Activated CD4-positive, alpha-beta memory T cell treated with anti-CD3 and anti-CD28 coated beads for 36 hours (primary cell): Measurements from ENCODE around the gene BHLHA15. TPM values are rescaled to one million over a fixed set of nuclear protein-coding genes. Genes with fewer than 3 reads are reported as not detected.

ENCODE experiments used
- CTCF ChIA-PET: fragments of 350-600 bp; sonication (Branson Sonifier 250); formaldehyde crosslinking; loops from one replicate; lab custom pipeline; 2021; ENCODE audit warnings: antibody characterized with exemption, inconsistent platforms; lab: Charles Lee
- POLR2A ChIA-PET: fragments of 350-600 bp; sonication (Branson Sonifier 250); formaldehyde crosslinking; loops from one replicate; lab custom pipeline; 2021; ENCODE audit warnings: antibody characterized with exemption; lab: Charles Lee
- DNase-seq: peaks from one replicate; pipeline ENCODE4 v3.0.0-alpha.2; 2020
- H3K27ac Mint-ChIP-seq: one replicate; pipeline ENCODE4 v1.8.0; 2021; ENCODE audit warnings: mixed read lengths
- H3K27me3 Mint-ChIP-seq: one replicate; pipeline ENCODE4 v1.8.0; 2021; ENCODE audit warnings: mixed read lengths
- H3K36me3 Mint-ChIP-seq: one replicate; pipeline ENCODE4 v1.8.0; 2021; ENCODE audit warnings: mixed read lengths
- H3K4me1 Mint-ChIP-seq: one replicate; pipeline ENCODE4 v1.8.0; 2021; ENCODE audit warnings: low read depth, mixed read lengths
- H3K4me3 Mint-ChIP-seq: one replicate; pipeline ENCODE4 v1.8.0; 2021; ENCODE audit warnings: mild to moderate bottlenecking, mixed read lengths
- H3K9me3 Mint-ChIP-seq: one replicate; pipeline ENCODE4 v1.8.0; 2021; ENCODE audit warnings: mixed read lengths
- intact Hi-C: fragments of 100-400 bp; cut with micrococcal nuclease; formaldehyde crosslinking; loops from one replicate; pipeline ENCODE4 v1.15.1; 2023
- total RNA-seq, 2 experiments: library from RNA; stranded (reverse); gene quantifications; one replicate each; pipeline ENCODE4 v1.2.3, GENCODE V29; 2021

The BHLHA15 gene
- total RNA-seq, 2 experiments from 2014 or later: 0.67 TPM; not detected in 1

GRCh38 chr7:98203964-98204605 is 7.2 kb upstream of the BHLHA15 start:
- Mint-ChIP-seq H3K27me3 (no peaks in the 10 kb centered on the region), H3K27ac (peak overlapping the region; percentile 8), H3K4me3 (no peak overlapping the region), H3K36me3 (peaks cover 33% of the 10 kb centered on the region), H3K4me1 (peaks cover 46% of the 10 kb centered on the region), H3K9me3 (peaks cover 3% of the 10 kb centered on the region)
- ChIA-PET POLR2A (no interaction called here), CTCF (interaction anchor here (1.3 kb wide), 1 partner anchor 35 kb away, joined by 3 read pairs; no protein-coding TSS in a partner anchor)
- intact Hi-C loops: loop anchor here (2.0 to 5.0 kb wide), 2 partner anchors 47 to 72 kb away; no protein-coding TSS in a partner anchor
- no peak for DNase-seq

GRCh38 chr7:98204670-98205069 is 6.6 kb upstream of the BHLHA15 start:
- H3K36me3 Mint-ChIP-seq: peaks cover 29% of the 10 kb centered on the region
- no peak overlapping the region for H3K27ac Mint-ChIP-seq
- H3K4me3 Mint-ChIP-seq: no peak overlapping the region
- intact Hi-C loops: loop anchor here (5.0 kb wide), 1 partner anchor 72 kb away; no protein-coding TSS in a partner anchor
- ChIA-PET POLR2A (no interaction called here), CTCF (interaction anchor here (1.3 kb wide), 1 partner anchor 36 kb away, joined by 3 read pairs; no protein-coding TSS in a partner anchor)
- peaks cover 45% of the 10 kb centered on the region for H3K4me1 Mint-ChIP-seq
- no peaks in the 10 kb centered on the region for H3K9me3 Mint-ChIP-seq
- no peaks in the 10 kb centered on the region for H3K27me3 Mint-ChIP-seq
- no peak for DNase-seq

GRCh38 chr7:98205162-98205845 is 5.9 kb upstream of the BHLHA15 start:
- Mint-ChIP-seq H3K27me3 (no peaks in the 10 kb centered on the region), H3K4me1 (peaks cover 41% of the 10 kb centered on the region), H3K27ac (no peak overlapping the region), H3K9me3 (no peaks in the 10 kb centered on the region), H3K4me3 (no peak overlapping the region), H3K36me3 (peaks cover 29% of the 10 kb centered on the region)
- POLR2A ChIA-PET: no interaction called here
- DNase-seq: peak; percentile 7
- intact Hi-C loops: no loop called here
- CTCF ChIA-PET: no interaction called here

GRCh38 chr7:98206451-98207330 is 4.5 kb upstream of the BHLHA15 start:
- POLR2A ChIA-PET: no interaction called here
- H3K27me3 Mint-ChIP-seq: no peaks in the 10 kb centered on the region
- H3K27ac Mint-ChIP-seq: no peak overlapping the region
- no peaks in the 10 kb centered on the region for H3K9me3 Mint-ChIP-seq
- peak; percentile 7 for DNase-seq
- H3K36me3 Mint-ChIP-seq: peaks cover 29% of the 10 kb centered on the region
- H3K4me3 Mint-ChIP-seq: no peak overlapping the region
- peaks cover 28% of the 10 kb centered on the region for H3K4me1 Mint-ChIP-seq
- CTCF ChIA-PET: no interaction called here
- intact Hi-C loops: no loop called here

GRCh38 chr7:98209166-98209920 is 1.9 kb upstream of the BHLHA15 start:
- Mint-ChIP-seq H3K36me3 (peaks cover 24% of the 10 kb centered on the region), H3K4me3 (no peak overlapping the region), H3K9me3 (no peaks in the 10 kb centered on the region), H3K27me3 (no peaks in the 10 kb centered on the region), H3K27ac (no peak overlapping the region), H3K4me1 (peaks cover 8% of the 10 kb centered on the region)
- ChIA-PET CTCF (no interaction called here), POLR2A (no interaction called here)
- intact Hi-C loops: no loop called here
- no peak for DNase-seq

- intact Hi-C loops: no loop called here
- no peak overlapping the region for H3K27ac Mint-ChIP-seq
- ChIA-PET POLR2A (no interaction called here), CTCF (no interaction called here)
- DNase-seq: no peak
- no peak overlapping the region for H3K4me3 Mint-ChIP-seq
- no peaks in the 10 kb centered on the region for H3K9me3 Mint-ChIP-seq
- H3K36me3 Mint-ChIP-seq: peaks cover 15% of the 10 kb centered on the region
- H3K27me3 Mint-ChIP-seq: no peaks in the 10 kb centered on the region
- H3K4me1 Mint-ChIP-seq: peaks cover 4% of the 10 kb centered on the region
Observed at GRCh38 chr7:98210513-98211220, 572 bp upstream of the BHLHA15 start.

GRCh38 chr7:98211676-98212531 is 665 bp downstream of the BHLHA15 start:
- no peak for DNase-seq
- intact Hi-C loops: no loop called here
- CTCF ChIA-PET: no interaction called here

GRCh38 chr7:98212532-98213041 is 1.3 kb downstream of the BHLHA15 start:
- Mint-ChIP-seq H3K36me3 (peaks cover 4% of the 10 kb centered on the region), H3K27me3 (no peaks in the 10 kb centered on the region), H3K27ac (no peak overlapping the region), H3K4me3 (no peak overlapping the region), H3K4me1 (peaks cover 4% of the 10 kb centered on the region), H3K9me3 (no peaks in the 10 kb centered on the region)
- CTCF ChIA-PET: interaction anchor here (0.8 kb wide), 1 partner anchor 44 kb away, joined by 4 read pairs; no protein-coding TSS in a partner anchor
- intact Hi-C loops: no loop called here
- DNase-seq: no peak
- POLR2A ChIA-PET: no interaction called here

More at GRCh38 chr7:98211676-98212531, 665 bp downstream of the BHLHA15 start:
- Mint-ChIP-seq H3K4me1 (peaks cover 4% of the 10 kb centered on the region), H3K36me3 (peaks cover 10% of the 10 kb centered on the region), H3K27ac (no peak overlapping the region), H3K27me3 (no peaks in the 10 kb centered on the region), H3K9me3 (no peaks in the 10 kb centered on the region), H3K4me3 (peak overlapping the region; percentile 52)
- POLR2A ChIA-PET: no interaction called here

GRCh38 chr7:98213296-98213887 is 2.2 kb downstream of the BHLHA15 start:
- DNase-seq: no peak
- Mint-ChIP-seq H3K4me1 (peaks cover 8% of the 10 kb centered on the region), H3K9me3 (no peaks in the 10 kb centered on the region), H3K27ac (no peak overlapping the region), H3K36me3 (peaks cover 4% of the 10 kb centered on the region), H3K4me3 (no peak overlapping the region), H3K27me3 (no peaks in the 10 kb centered on the region)
- intact Hi-C loops: no loop called here
- POLR2A ChIA-PET: no interaction called here
- CTCF ChIA-PET: interaction anchor here (0.8 kb wide), 1 partner anchor 45 kb away, joined by 4 read pairs; no protein-coding TSS in a partner anchor
